ENCODE measurements around the gene IL4I1. TPM values are rescaled to one million over a fixed set of nuclear protein-coding genes. Genes with fewer than 3 reads are reported as not detected.

The IL4I1 gene
- total and polyA plus RNA-seq, 2 donors (not counting 1 experiment from before 2014, with no cell fraction given), result 0.48 to 3.1 TPM

DNA sequence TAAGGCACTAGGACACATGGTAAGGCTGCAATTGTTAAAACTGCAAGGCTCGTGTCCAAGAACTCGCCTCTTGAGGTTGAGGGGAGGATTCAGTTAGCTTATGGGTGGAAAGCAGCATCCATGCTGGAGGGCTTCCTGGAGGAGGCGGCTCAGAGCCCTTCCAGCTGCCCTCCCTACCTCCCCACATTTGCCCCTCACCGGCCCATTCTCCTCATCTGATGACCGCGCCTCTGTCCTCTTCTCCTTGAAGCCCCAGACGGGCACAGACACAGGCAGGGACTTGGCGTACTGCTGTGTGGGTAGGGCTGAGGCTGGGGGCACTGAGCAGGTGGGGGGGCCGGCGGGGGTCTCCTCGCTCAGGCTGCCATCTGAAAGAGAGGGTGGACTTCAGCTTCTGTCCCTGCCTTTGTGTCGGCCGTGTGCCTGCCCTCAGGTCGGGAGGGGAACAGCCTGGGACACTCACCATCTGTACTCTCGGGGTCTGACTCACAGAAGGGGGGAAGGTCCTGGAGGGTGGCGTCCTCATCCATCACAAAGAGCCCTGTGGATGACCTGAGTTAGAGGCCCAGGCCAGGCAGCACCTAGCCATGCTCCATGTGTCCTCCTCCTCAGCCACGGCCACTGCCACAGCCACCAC lies 25.2 kb downstream of the IL4I1 start:
- DNase-seq (no peak), ATAC-seq (ENCODE audit: low read depth) (no peak)
- Histone ChIP-seq H2AFZ (ENCODE audit: insufficient read depth, low read depth, low read length, poor library complexity, severe bottlenecking) (no peak overlapping the region), H3K27ac (ENCODE audit: low read length in 2 of 2) (no peak overlapping the region), H3K4me1 (ENCODE audit: control insufficient read depth in 2 of 2, insufficient read depth in 2 of 2, low read length in 2 of 2) (peaks cover 31 to 43% of the 10 kb centered on the region in 2 donors), H3K27me3 (replicated peaks in 1 of 4; ENCODE audit: control extremely low read depth in 1 of 4, control insufficient read depth in 3 of 4, insufficient read depth in 4 of 4, low read length in 3 of 4) (no peaks in the 10 kb centered on the region), H3K4me3 (ENCODE audit: control extremely low read depth in 1 of 5, extremely low read depth in 1 of 5, insufficient read depth in 1 of 5, low read depth in 2 of 5, low read length in 4 of 5) (no peak overlapping the region), H3K9ac (ENCODE audit: low read length) (no peak overlapping the region), H3K9me3 (ENCODE audit: control extremely low read depth in 1 of 3, control insufficient read depth in 2 of 3, insufficient read depth in 1 of 3, low read length in 2 of 3) (peaks cover 0 to 20% (median 0%) of the 10 kb centered on the region in 3 donors), H3K36me3 (replicated peaks in 1 of 2; ENCODE audit: control extremely low read depth in 1 of 2, control insufficient read depth in 1 of 2, extremely low read depth in 1 of 2, insufficient read depth in 2 of 2, low read length in 1 of 2) (peaks cover 0 to 3% of the 10 kb centered on the region in 2 experiments), H3K4me2 (replicated peaks; ENCODE audit: low read depth, low read length, poor library complexity, severe bottlenecking) (no peak overlapping the region), H4K20me1 (ENCODE audit: control insufficient read depth, insufficient read depth, low read length, poor library complexity, severe bottlenecking) (peaks cover under 1% of the 10 kb centered on the region), H3K79me2 (ENCODE audit: control insufficient read depth, insufficient read depth, low read length) (peaks cover 33% of the 10 kb centered on the region)
- CTCF ChIA-PET, result no interaction called here
- intact Hi-C loops (cut with micrococcal nuclease), result no loop called here
- no peak for TF ChIP-seq EZH2 (IDR thresholded peaks at IDR 0.05; ENCODE audit: borderline replicate concordance, insufficient read depth, low read depth, low read length, poor library complexity, severe bottlenecking)
- TF ChIP-seq, protein P1, sequence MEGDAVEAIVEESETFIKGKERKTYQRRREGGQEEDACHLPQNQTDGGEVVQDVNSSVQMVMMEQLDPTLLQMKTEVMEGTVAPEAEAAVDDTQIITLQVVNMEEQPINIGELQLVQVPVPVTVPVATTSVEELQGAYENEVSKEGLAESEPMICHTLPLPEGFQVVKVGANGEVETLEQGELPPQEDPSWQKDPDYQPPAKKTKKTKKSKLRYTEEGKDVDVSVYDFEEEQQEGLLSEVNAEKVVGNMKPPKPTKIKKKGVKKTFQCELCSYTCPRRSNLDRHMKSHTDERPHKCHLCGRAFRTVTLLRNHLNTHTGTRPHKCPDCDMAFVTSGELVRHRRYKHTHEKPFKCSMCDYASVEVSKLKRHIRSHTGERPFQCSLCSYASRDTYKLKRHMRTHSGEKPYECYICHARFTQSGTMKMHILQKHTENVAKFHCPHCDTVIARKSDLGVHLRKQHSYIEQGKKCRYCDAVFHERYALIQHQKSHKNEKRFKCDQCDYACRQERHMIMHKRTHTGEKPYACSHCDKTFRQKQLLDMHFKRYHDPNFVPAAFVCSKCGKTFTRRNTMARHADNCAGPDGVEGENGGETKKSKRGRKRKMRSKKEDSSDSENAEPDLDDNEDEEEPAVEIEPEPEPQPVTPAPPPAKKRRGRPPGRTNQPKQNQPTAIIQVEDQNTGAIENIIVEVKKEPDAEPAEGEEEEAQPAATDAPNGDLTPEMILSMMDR (IDR thresholded peaks at IDR 0.05), result no peak
- WGBS (ENCODE audit: insufficient coverage), result 93% methylated on average over 12 of the region's 17 CpGs
- Mint-ChIP-seq H3K27ac (peak overlapping the region; percentile 57), H3K9me3 (ENCODE audit: insufficient read depth) (no peaks in the 10 kb centered on the region), H3K4me1 (peaks cover 36% of the 10 kb centered on the region), H3K27me3 (no peaks in the 10 kb centered on the region), H3K4me3 (peak overlapping the region; percentile 62)
- POLR2A ChIA-PET, result interaction anchor here (0.6 to 5.0 kb wide), 2 partner anchors 20 to 57 kb away, joined by 3 to 40 read pairs; partner anchors contain the start of gene PTOV1

DNA sequence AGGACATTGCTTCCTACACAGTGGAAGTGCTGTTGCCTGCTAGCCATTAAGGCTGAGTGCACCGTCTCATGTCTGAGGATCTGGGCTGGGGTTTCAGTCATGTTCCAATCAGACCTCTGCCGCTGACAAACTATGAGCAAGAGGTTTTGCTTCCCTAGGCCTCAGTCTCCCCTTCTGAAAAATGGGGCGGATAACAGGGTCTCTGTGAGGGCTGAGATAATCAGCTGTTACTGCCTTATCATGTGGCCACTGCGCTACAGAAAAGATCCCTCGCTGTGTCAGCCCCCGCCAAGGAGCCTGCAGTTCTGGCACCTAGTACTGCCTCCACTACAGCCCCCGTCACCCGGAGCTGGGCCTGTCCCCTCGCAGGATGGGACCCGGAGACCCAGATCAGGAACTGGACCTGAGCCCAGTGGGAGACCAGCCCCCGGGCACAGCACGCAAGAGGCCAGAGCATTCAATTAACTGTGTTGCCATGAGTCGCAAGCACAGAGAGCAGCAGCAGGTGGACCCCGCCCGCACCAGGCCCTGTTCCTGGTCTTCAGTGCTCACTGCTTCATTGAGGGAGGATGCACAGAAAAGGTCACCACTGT lies 26.3 kb downstream of the IL4I1 start:
- WGBS (ENCODE audit: insufficient coverage), result 90% methylated on average over 15 of the region's 15 CpGs
- CTCF ChIA-PET, result interaction anchor here (1.3 kb wide), 1 partner anchor 57 kb away, joined by 7 read pairs; the partner anchor contains the start of gene FUZ
- Mint-ChIP-seq H3K27ac (peak overlapping the region; percentile 77), H3K4me1 (peaks cover 40% of the 10 kb centered on the region), H3K27me3 (no peaks in the 10 kb centered on the region), H3K4me3 (peak overlapping the region; percentile 45), H3K9me3 (ENCODE audit: insufficient read depth) (no peaks in the 10 kb centered on the region)
- H3K4me3 ChIP-seq (ENCODE audit: control extremely low read depth in 1 of 5, extremely low read depth in 1 of 5, insufficient read depth in 1 of 5, low read depth in 2 of 5, low read length in 4 of 5), result peak overlapping the region; percentile 42 to 74 (median 69)
- no peak for ATAC-seq (ENCODE audit: low read depth)
- TF ChIP-seq EZH2 (IDR thresholded peaks at IDR 0.05; ENCODE audit: borderline replicate concordance, insufficient read depth, low read depth, low read length, poor library complexity, severe bottlenecking), result no peak
- TF ChIP-seq, protein P1 (IDR thresholded peaks at IDR 0.05), result no peak
- no peaks in the 10 kb centered on the region for H3K27me3 ChIP-seq (replicated peaks in 1 of 4; ENCODE audit: control extremely low read depth in 1 of 4, control insufficient read depth in 3 of 4, insufficient read depth in 4 of 4, low read length in 3 of 4)
- peak overlapping the region; percentile 82 for H2AFZ ChIP-seq (ENCODE audit: insufficient read depth, low read depth, low read length, poor library complexity, severe bottlenecking)
- H3K36me3 ChIP-seq (replicated peaks in 1 of 2; ENCODE audit: control extremely low read depth in 1 of 2, control insufficient read depth in 1 of 2, extremely low read depth in 1 of 2, insufficient read depth in 2 of 2, low read length in 1 of 2), result peaks cover 0 to 3% of the 10 kb centered on the region in 2 experiments
- peak overlapping the region; percentile 97 to 98 for H3K27ac ChIP-seq (ENCODE audit: low read length in 2 of 2)
- peaks cover 0 to 20% (median 0%) of the 10 kb centered on the region in 3 donors for H3K9me3 ChIP-seq (ENCODE audit: control extremely low read depth in 1 of 3, control insufficient read depth in 2 of 3, insufficient read depth in 1 of 3, low read length in 2 of 3)
- peak overlapping the region; percentile 68 for H3K9ac ChIP-seq (ENCODE audit: low read length)
- peaks cover 31 to 48% of the 10 kb centered on the region in 2 donors for H3K4me1 ChIP-seq (ENCODE audit: control insufficient read depth in 2 of 2, insufficient read depth in 2 of 2, low read length in 2 of 2)
- H3K4me2 ChIP-seq (replicated peaks; ENCODE audit: low read depth, low read length, poor library complexity, severe bottlenecking), result peak overlapping the region; percentile 82
- H4K20me1 ChIP-seq (ENCODE audit: control insufficient read depth, insufficient read depth, low read length, poor library complexity, severe bottlenecking), result peaks cover 9% of the 10 kb centered on the region
- POLR2A ChIA-PET, result interaction anchor here (0.6 to 5.0 kb wide), 6 partner anchors 19 to 62 kb away, joined by 3 to 40 read pairs (median 4); partner anchors contain the start of genes ATF5, FUZ, NUP62 and PTOV1
- intact Hi-C loops (cut with micrococcal nuclease), result no loop called here
- DNase-seq, result no peak
- peaks cover 33% of the 10 kb centered on the region for H3K79me2 ChIP-seq (ENCODE audit: control insufficient read depth, insufficient read depth, low read length)

Data from B cell (primary cell).